Neural progenitor cell (in vitro differentiated cells): ENCODE data around the gene PEX5L.

Experiments used
- CTCF ChIP-seq: fragments of 200-600 bp; sonication (generic); IDR thresholded peaks from 2 replicates; pipeline ENCODE4 v1.5.1; 2017; ENCODE audit warnings: antibody characterized with exemption, mild to moderate bottlenecking
- EZH2phosphoT487 ChIP-seq: fragments of 200-600 bp; sonication (generic); IDR thresholded peaks from 2 replicates; pipeline ENCODE4 v1.6.1; 2017; ENCODE audit warnings: antibody characterized with exemption

GRCh38 chr3:179868715-179869114, 168.0 kb downstream of the PEX5L start:
- TF ChIP-seq CTCF (no peak), EZH2phosphoT487 (no peak)
